IMR-90 (cell line): ENCODE data around the gene GCNA. TPM values are rescaled to one million over a fixed set of nuclear protein-coding genes. Genes with fewer than 3 reads are reported as not detected.

Experiments
- ATAC-seq: fragments of 200-7000 bp; cut with Tn5 transposase; 2 replicates; pipeline ENCODE4 v1.9.1; 2020; ENCODE audit warnings: low read depth, mild to moderate bottlenecking, moderate library complexity
- BruUV-seq: library from RNA; stranded (reverse); fragments of 400-500 nt; replicated peaks from 2 replicates; lab custom pipeline; 2021; lab: Mats Ljungman, UMichigan
- CTCF ChIA-PET: fragments of 300-600 bp; formaldehyde crosslinking; extraction: SDS; loops from one replicate; lab custom pipeline; 2021; ENCODE audit warnings: antibody characterized with exemption; lab: Yijun Ruan, JAX
- POLR2A ChIA-PET: fragments of 300-600 bp; sonication (Branson Sonifier 250); formaldehyde crosslinking; loops from one replicate; lab custom pipeline; 2022; ENCODE audit warnings: antibody characterized with exemption; ENCODE audit not compliant: unreplicated experiment; lab: Charles Lee
- DNase-seq: peaks from one replicate; pipeline ENCODE4 v3.0.0; 2013
- H2AFZ ChIP-seq: replicated peaks from 2 replicates; pipeline ENCODE3; 2013; ENCODE audit warnings: low read length, mild to moderate bottlenecking; ENCODE audit not compliant: poor library complexity
- H2AK5ac ChIP-seq: 2 replicates; pipeline ENCODE4 v1.6.1; 2013; ENCODE audit warnings: low read depth, low read length, inconsistent platforms
- H2AK9ac ChIP-seq: replicated peaks from 2 replicates; pipeline ENCODE3; 2013; ENCODE audit warnings: mild to moderate bottlenecking, low read depth, low read length, moderate library complexity; ENCODE audit not compliant: poor library complexity
- H2BK120ac ChIP-seq: 2 replicates; pipeline ENCODE4 v1.6.1; 2013; ENCODE audit warnings: low read depth, low read length, inconsistent platforms
- H2BK15ac ChIP-seq: 3 replicates; pipeline ENCODE4 v1.6.1; 2013; ENCODE audit warnings: low read depth, low read length, inconsistent platforms
- H2BK20ac ChIP-seq: 2 replicates; pipeline ENCODE4 v1.6.1; 2013; ENCODE audit warnings: low read depth, mild to moderate bottlenecking, inconsistent platforms, low read length, moderate library complexity
- H2BK5ac ChIP-seq: 2 replicates; pipeline ENCODE4 v1.6.1; 2013; ENCODE audit warnings: mild to moderate bottlenecking, low read depth, low read length, inconsistent platforms; ENCODE audit not compliant: poor library complexity, severe bottlenecking
- H3K14ac ChIP-seq: replicated peaks from 2 replicates; pipeline ENCODE4 v1.6.1; 2013; ENCODE audit warnings: low read depth, low read length, inconsistent platforms
- H3K18ac ChIP-seq: 2 replicates; pipeline ENCODE4 v1.6.1; 2013; ENCODE audit warnings: low read depth, low read length, control low read depth
- H3K23ac ChIP-seq: 2 replicates; pipeline ENCODE4 v1.6.1; 2013; ENCODE audit warnings: low read depth, low read length, inconsistent platforms
- H3K27ac ChIP-seq: 2 replicates; pipeline ENCODE4 v1.5.1; 2013; ENCODE audit warnings: mild to moderate bottlenecking, control low read depth, low read length; ENCODE audit not compliant: insufficient read depth
- H3K27me3 ChIP-seq: 2 replicates; pipeline ENCODE4 v1.6.1; 2013; ENCODE audit warnings: low read length; ENCODE audit not compliant: control insufficient read depth, insufficient read depth
- H3K36me3 ChIP-seq: 2 replicates; pipeline ENCODE4 v1.6.1; 2013; ENCODE audit warnings: low read length, mixed read lengths; ENCODE audit not compliant: control insufficient read depth, insufficient read depth
- H3K4ac ChIP-seq: 2 replicates; pipeline ENCODE4 v1.6.1; 2013; ENCODE audit warnings: low read depth, low read length, inconsistent platforms
- H3K4me1 ChIP-seq: 2 replicates; pipeline ENCODE4 v1.6.1; 2013; ENCODE audit warnings: low read length, mixed read lengths; ENCODE audit not compliant: control insufficient read depth, insufficient read depth
- H3K4me2 ChIP-seq: 2 replicates; pipeline ENCODE4 v1.6.1; 2013; ENCODE audit warnings: low read depth, mild to moderate bottlenecking, control low read depth, low read length, moderate library complexity
- H3K4me3 ChIP-seq: 2 replicates; pipeline ENCODE4 v1.5.1; 2013; ENCODE audit warnings: low read depth, mild to moderate bottlenecking, control low read depth, low read length, moderate library complexity; ENCODE audit not compliant: insufficient read depth
- H3K56ac ChIP-seq: 2 replicates; pipeline ENCODE4 v1.6.1; 2013; ENCODE audit warnings: low read length, inconsistent platforms; ENCODE audit not compliant: insufficient read depth; ENCODE audit errors: extremely low read depth
- H3K79me1 ChIP-seq, 2 experiments: 2 replicates each; pipeline ENCODE4 v1.6.1; 2013; ENCODE audit warnings: low read length in 2 of 2, inconsistent platforms in 1 of 2, low read depth in 1 of 2
- H3K9ac ChIP-seq: 2 replicates; pipeline ENCODE4 v1.6.1; 2013; ENCODE audit warnings: low read depth, low read length, control low read depth
- H3K9me1 ChIP-seq: 2 replicates; pipeline ENCODE4 v1.6.1; 2013; ENCODE audit warnings: low read length, inconsistent platforms; ENCODE audit not compliant: insufficient read depth
- H3K9me3 ChIP-seq: 2 replicates; pipeline ENCODE4 v1.6.1; 2013; ENCODE audit warnings: low read length; ENCODE audit not compliant: control insufficient read depth, insufficient read depth
- H4K20me1 ChIP-seq: 2 replicates; pipeline ENCODE4 v1.6.1; 2013; ENCODE audit warnings: low read length, inconsistent platforms; ENCODE audit not compliant: insufficient read depth
- H4K5ac ChIP-seq: 2 replicates; pipeline ENCODE4 v1.6.1; 2013; ENCODE audit warnings: mild to moderate bottlenecking, low read depth, low read length, control low read depth
- H4K8ac ChIP-seq, 2 experiments: 2 replicates each; pipeline ENCODE4 v1.6.1; 2013; ENCODE audit warnings: low read depth in 2 of 2, low read length in 2 of 2, control low read depth in 1 of 2, inconsistent platforms in 1 of 2
- H4K91ac ChIP-seq: 2 replicates; pipeline ENCODE4 v1.6.1; 2013; ENCODE audit warnings: low read depth, low read length, inconsistent platforms; ENCODE audit not compliant: insufficient read depth
- BHLHE40 ChIP-seq: fragments of 150-350 bp; IDR thresholded peaks from 2 replicates; pipeline ENCODE4 v1.6.1; 2016; ENCODE audit warnings: mild to moderate bottlenecking, low read depth, low read length
- CEBPB ChIP-seq: IDR thresholded peaks from 2 replicates; pipeline ENCODE4 v1.6.1; 2012; ENCODE audit warnings: low read depth, low read length, improper control_type of control experiment
- CHD1 ChIP-seq: IDR thresholded peaks from 2 replicates; pipeline ENCODE4 v1.6.1; 2012; ENCODE audit warnings: low read depth, low read length, improper control_type of control experiment
- ELK1 ChIP-seq: fragments of 150-350 bp; IDR thresholded peaks from 2 replicates; pipeline ENCODE4 v1.6.1; 2016; ENCODE audit warnings: low read depth, mild to moderate bottlenecking, low read length, moderate library complexity, borderline replicate concordance
- FOS ChIP-seq: fragments of 150-350 bp; IDR thresholded peaks from 2 replicates; pipeline ENCODE4 v1.6.1; 2016; ENCODE audit warnings: low read depth, low read length
- MAFK ChIP-seq: IDR thresholded peaks from 2 replicates; pipeline ENCODE4 v1.6.1; 2012; ENCODE audit warnings: low read depth, low read length, improper control_type of control experiment
- MAZ ChIP-seq: IDR thresholded peaks from 2 replicates; pipeline ENCODE4 v1.6.1; 2012; ENCODE audit warnings: low read depth, mild to moderate bottlenecking, low read length, improper control_type of control experiment, moderate library complexity, borderline replicate concordance
- MXI1 ChIP-seq: IDR thresholded peaks from 2 replicates; pipeline ENCODE4 v1.6.1; 2012; ENCODE audit warnings: low read depth, mild to moderate bottlenecking, low read length, moderate library complexity, borderline replicate concordance
- NFE2L2 ChIP-seq: fragments of 150-350 bp; IDR thresholded peaks from 2 replicates; pipeline ENCODE4 v1.6.1; 2016; ENCODE audit warnings: low read depth, mild to moderate bottlenecking, low read length
- POLR2A ChIP-seq: IDR thresholded peaks from 2 replicates; pipeline ENCODE4 v1.6.1; 2012; ENCODE audit warnings: mild to moderate bottlenecking, low read depth, low read length
- RAD21 ChIP-seq: IDR thresholded peaks from 2 replicates; pipeline ENCODE4 v1.6.1; 2012; ENCODE audit warnings: low read length, improper control_type of control experiment
- RCOR1 ChIP-seq: IDR thresholded peaks from 2 replicates; pipeline ENCODE4 v1.6.1; 2012; ENCODE audit warnings: mild to moderate bottlenecking, low read length, improper control_type of control experiment; ENCODE audit not compliant: insufficient replicate concordance
- RFX5 ChIP-seq: IDR thresholded peaks from 2 replicates; pipeline ENCODE4 v1.8.0; 2012; ENCODE audit warnings: low read depth, mild to moderate bottlenecking, low read length, moderate library complexity
- SMC3 ChIP-seq: fragments of 150-350 bp; IDR thresholded peaks from 2 replicates; pipeline ENCODE4 v1.6.1; 2016; ENCODE audit warnings: low read depth, mild to moderate bottlenecking, antibody characterized with exemption, low read length, moderate library complexity
- WGBS, 2 experiments: methylation state at CpG; one replicate each; pipeline versions ENCODE4 v1.1.5 to v1.1.7; 2013; ENCODE audit warnings: missing lambda C conversion rate in 2 of 2; ENCODE audit not compliant: insufficient read length in 1 of 2; ENCODE audit errors: extremely low coverage in 2 of 2; 5-methylcytosine and 5-hydroxymethylcytosine counted together
- dilution Hi-C: fragments of 300-500 bp; cut with HindIII; formaldehyde crosslinking; loops from one replicate; pipeline ENCODE4 v1.14.3; 2018; ENCODE audit warnings: low sequenced_read_pairs; ENCODE audit not compliant: unreplicated experiment
- in situ Hi-C: fragments of 300-500 bp; cut with MboI; formaldehyde crosslinking; loops from 3 replicates; pipeline ENCODE4 v1.14.3; 2019; ENCODE audit warnings: low sequenced_read_pairs, inconsistent platforms, mixed read lengths
- intact Hi-C: fragments of 100-400 bp; cut with micrococcal nuclease; formaldehyde crosslinking; loops from 2 replicates; pipeline ENCODE4 v1.10.0; 2022
- polyA plus RNA-seq, 3 experiments: library from polyadenylated mRNA; depleted of rRNA; stranded (reverse); fragments of >200 nt; gene quantifications; 2 replicates each; pipeline ENCODE4 v1.2.3, GENCODE V29; 2012; ENCODE audit warnings: low replicate concordance in 1 of 3
- total RNA-seq: library from RNA; depleted of rRNA; stranded (reverse); fragments of >200 nt; gene quantifications from 2 replicates; pipeline ENCODE4 v1.2.3, GENCODE V29; 2012
- TF ChIP-seq, protein P1 (sequence below): conservative IDR thresholded peaks from 2 replicates; pipeline ENCODE4 v1.5.1; 2012; ENCODE audit warnings: mild to moderate bottlenecking, low read depth, low read length, improper control_type of control experiment
- TF ChIP-seq, protein P2 (sequence below): fragments of 150-350 bp; IDR thresholded peaks from 2 replicates; pipeline ENCODE4 v1.6.1; 2017; ENCODE audit warnings: mild to moderate bottlenecking, antibody characterized with exemption, low read length, low read depth

The GCNA gene
- total and polyA plus RNA-seq, 2 of the 4 experiments (the other 2 are of a cell fraction): 0.90 to 1.3 TPM

DNA sequence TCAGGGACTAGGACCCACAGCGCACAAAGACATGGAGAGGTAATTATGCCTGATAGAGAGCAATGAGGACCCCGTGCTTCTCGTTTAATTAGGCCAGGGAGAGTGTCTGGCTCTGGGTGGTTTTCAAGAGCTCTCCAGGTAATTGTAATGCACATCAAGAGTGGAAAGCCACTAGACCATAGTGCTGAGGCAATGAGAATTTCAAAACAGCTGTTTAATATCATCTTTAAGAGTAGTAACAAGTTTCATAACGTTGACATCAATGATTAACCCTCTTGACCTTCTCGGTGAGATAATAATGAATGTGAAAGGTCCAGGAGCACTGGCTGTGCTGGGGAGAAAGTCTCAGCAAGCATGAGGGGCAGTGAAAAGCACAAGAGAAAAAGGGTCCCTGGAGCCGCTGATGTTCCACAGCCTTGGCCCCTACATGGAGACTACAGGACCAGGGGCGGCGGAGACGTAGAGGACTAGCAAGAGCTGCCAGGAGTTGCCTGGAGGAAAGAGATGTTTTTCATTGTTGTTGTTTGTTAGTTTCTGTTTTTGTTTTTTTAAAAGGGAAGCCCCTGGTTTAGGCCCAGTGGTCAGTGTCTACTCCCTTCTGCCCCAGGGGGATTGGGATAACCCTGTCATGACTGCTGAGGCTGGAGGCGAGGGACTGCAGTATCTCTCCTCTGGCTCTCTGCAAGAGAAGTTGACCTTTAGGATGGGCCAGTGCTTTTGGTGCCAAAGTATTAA lies 54.9 kb downstream of the GCNA start:
- Histone ChIP-seq H2BK20ac (no peak overlapping the region), H2AK5ac (no peak overlapping the region), H3K27ac (no peak overlapping the region), H3K9me3 (no peaks in the 10 kb centered on the region), H3K27me3 (peaks cover 6% of the 10 kb centered on the region), H2BK5ac (no peak overlapping the region), H3K4me1 (no peaks in the 10 kb centered on the region), H3K36me3 (no peaks in the 10 kb centered on the region), H4K8ac (no peak overlapping the region), H3K18ac (no peak overlapping the region), H4K91ac (no peak overlapping the region), H2BK15ac (no peak overlapping the region), H3K23ac (no peak overlapping the region), H3K9me1 (no peaks in the 10 kb centered on the region), H3K9ac (no peak overlapping the region), H2AK9ac (no peak overlapping the region), H2AFZ (no peak overlapping the region), H4K5ac (no peak overlapping the region), H3K56ac (no peak overlapping the region; the same call in 1 of the 2 replicates), H3K4me2 (no peak overlapping the region), H2BK120ac (no peak overlapping the region), H3K4me3 (no peak overlapping the region), H4K20me1 (no peaks in the 10 kb centered on the region), H3K79me1 (no peaks in the 10 kb centered on the region), H3K4ac (no peak overlapping the region), H3K14ac (no peak overlapping the region)
- in situ Hi-C loops (loop anchor here (25.0 kb wide), 1 partner anchor 871 kb away; no protein-coding TSS in a partner anchor), intact Hi-C loops (no loop called here), dilution Hi-C loops (no loop called here)
- DNase-seq (no peak), ATAC-seq (no peak)
- 100% methylated on average over 2 of the region's 10 CpGs; no CpG with 5 or more reads in 1 of the 2 experiments for WGBS, 2 experiments
- ChIA-PET POLR2A (no interaction called here), CTCF (no interaction called here)
- no TSS peak for BruUV-seq
- TF ChIP-seq RCOR1 (no peak), ELK1 (no peak), RFX5 (no peak), MAFK (no peak), CHD1 (no peak), SMC3 (no peak), CEBPB (no peak), MXI1 (no peak), NFE2L2 (no peak), POLR2A (no peak), BHLHE40 (no peak), FOS (no peak), MAZ (no peak), RAD21 (no peak)
- TF ChIP-seq, protein P1, sequence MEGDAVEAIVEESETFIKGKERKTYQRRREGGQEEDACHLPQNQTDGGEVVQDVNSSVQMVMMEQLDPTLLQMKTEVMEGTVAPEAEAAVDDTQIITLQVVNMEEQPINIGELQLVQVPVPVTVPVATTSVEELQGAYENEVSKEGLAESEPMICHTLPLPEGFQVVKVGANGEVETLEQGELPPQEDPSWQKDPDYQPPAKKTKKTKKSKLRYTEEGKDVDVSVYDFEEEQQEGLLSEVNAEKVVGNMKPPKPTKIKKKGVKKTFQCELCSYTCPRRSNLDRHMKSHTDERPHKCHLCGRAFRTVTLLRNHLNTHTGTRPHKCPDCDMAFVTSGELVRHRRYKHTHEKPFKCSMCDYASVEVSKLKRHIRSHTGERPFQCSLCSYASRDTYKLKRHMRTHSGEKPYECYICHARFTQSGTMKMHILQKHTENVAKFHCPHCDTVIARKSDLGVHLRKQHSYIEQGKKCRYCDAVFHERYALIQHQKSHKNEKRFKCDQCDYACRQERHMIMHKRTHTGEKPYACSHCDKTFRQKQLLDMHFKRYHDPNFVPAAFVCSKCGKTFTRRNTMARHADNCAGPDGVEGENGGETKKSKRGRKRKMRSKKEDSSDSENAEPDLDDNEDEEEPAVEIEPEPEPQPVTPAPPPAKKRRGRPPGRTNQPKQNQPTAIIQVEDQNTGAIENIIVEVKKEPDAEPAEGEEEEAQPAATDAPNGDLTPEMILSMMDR: no peak
- TF ChIP-seq, protein P2, sequence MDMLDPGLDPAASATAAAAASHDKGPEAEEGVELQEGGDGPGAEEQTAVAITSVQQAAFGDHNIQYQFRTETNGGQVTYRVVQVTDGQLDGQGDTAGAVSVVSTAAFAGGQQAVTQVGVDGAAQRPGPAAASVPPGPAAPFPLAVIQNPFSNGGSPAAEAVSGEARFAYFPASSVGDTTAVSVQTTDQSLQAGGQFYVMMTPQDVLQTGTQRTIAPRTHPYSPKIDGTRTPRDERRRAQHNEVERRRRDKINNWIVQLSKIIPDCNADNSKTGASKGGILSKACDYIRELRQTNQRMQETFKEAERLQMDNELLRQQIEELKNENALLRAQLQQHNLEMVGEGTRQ: no peak
